ENCODE measurements around the gene ASAH2B.

- TF ChIP-seq POLR2A (IDR thresholded peaks at IDR 0.05), result no peak
- TF ChIP-seq CTCF (IDR thresholded peaks at IDR 0.05), result no peak
Measured at GRCh38 chr10:50788951-50789945, 49.5 kb downstream of the ASAH2B start.

All from ovary (tissue), 3 donors.